AG10803 (cell line): ENCODE results near the gene KIF16B.

Experiments used
- DNase-seq: peaks from one replicate; pipeline ENCODE4 v3.0.0; 2010; ENCODE audit warnings: low read depth
- H3K4me3 ChIP-seq: 2 replicates; pipeline ENCODE4 v1.5.1; 2011; ENCODE audit warnings: mild to moderate bottlenecking, low read length, control low read depth
- CTCF ChIP-seq: conservative IDR thresholded peaks from 2 replicates; pipeline ENCODE4 v1.5.1; 2011; ENCODE audit warnings: mild to moderate bottlenecking, low read length, control low read depth, inconsistent platforms

KIF16B gene

GRCh38 chr20:16451982-16452381, 121.3 kb downstream of the KIF16B start:
- H3K4me3 ChIP-seq, result no peak overlapping the region
- no peak for TF ChIP-seq CTCF
- DNase-seq, result no peak

GRCh38 chr20:16451001-16451400, 122.2 kb downstream of the KIF16B start:
- no peak for TF ChIP-seq CTCF
- H3K4me3 ChIP-seq, result no peak overlapping the region
- DNase-seq, result no peak

GRCh38 chr20:16446991-16447390, 126.3 kb downstream of the KIF16B start:
- H3K4me3 ChIP-seq, result no peak overlapping the region
- no peak for TF ChIP-seq CTCF
- no peak for DNase-seq

GRCh38 chr20:16446246-16446645, 127.0 kb downstream of the KIF16B start:
- DNase-seq, result no peak
- H3K4me3 ChIP-seq, result no peak overlapping the region
- TF ChIP-seq CTCF, result no peak

GRCh38 chr20:16445482-16445881, 127.8 kb downstream of the KIF16B start:
- no peak overlapping the region for H3K4me3 ChIP-seq
- no peak for DNase-seq
- TF ChIP-seq CTCF, result no peak

- TF ChIP-seq CTCF, result no peak
- DNase-seq, result peak; percentile 62
- H3K4me3 ChIP-seq, result no peak overlapping the region
Observed at GRCh38 chr20:16444057-16444777, 129.0 kb downstream of the KIF16B start.

GRCh38 chr20:16441546-16442164, 131.6 kb downstream of the KIF16B start:
- no peak for TF ChIP-seq CTCF
- H3K4me3 ChIP-seq, result no peak overlapping the region
- peak; percentile 3 for DNase-seq
